GM13977 (cell line): ENCODE measurements around the gene RFC5.

Experiments
- DNase-seq: peaks from one replicate; pipeline ENCODE4 v3.0.0; 2012; ENCODE audit warnings: low spot score
- CTCF ChIP-seq: IDR thresholded peaks from 2 replicates; pipeline ENCODE4 v1.5.1; 2012; ENCODE audit warnings: mild to moderate bottlenecking, control low read depth; ENCODE audit not compliant: insufficient read depth; ENCODE audit errors: extremely low read depth, missing control alignments
- in situ Hi-C: fragments of 300-500 bp; cut with MboI; formaldehyde crosslinking; loops from one replicate; pipeline ENCODE4 v1.12.0; 2022; ENCODE audit warnings: low sequenced_read_pairs, low pct_unique_long_range_greater_than_20kb, mixed read lengths, inconsistent platforms; ENCODE audit not compliant: unreplicated experiment

Gene RFC5

GRCh38 chr12:118061011-118061872 lies 44.7 kb downstream of the RFC5 start, which contains the start of gene WSB2:
TSS of gene WSB2 (minus strand) at chr12:118061179. CDS start at chr12:118061048, 131 bp downstream.
- no peak for TF ChIP-seq CTCF
- in situ Hi-C loops = no loop called here
- peak; percentile 81 for DNase-seq

GRCh38 chr12:118061873-118062843 lies 45.7 kb downstream of the RFC5 start:
- in situ Hi-C loops = no loop called here
- peak; percentile 59 for DNase-seq
- TF ChIP-seq CTCF = no peak

GRCh38 chr12:118063576-118064391 lies 47.3 kb downstream of the RFC5 start:
- TF ChIP-seq CTCF = no peak
- in situ Hi-C loops = no loop called here
- DNase-seq = no peak

- DNase-seq = peak; percentile 54
- peak; percentile 47 for TF ChIP-seq CTCF
- in situ Hi-C loops = no loop called here
Measured at GRCh38 chr12:118064608-118065007, 48.1 kb downstream of the RFC5 start.

- no peak for DNase-seq
- in situ Hi-C loops = no loop called here
- TF ChIP-seq CTCF = no peak
Measured at GRCh38 chr12:118065380-118065779, 48.9 kb downstream of the RFC5 start.

GRCh38 chr12:118068445-118068844 lies 51.9 kb downstream of the RFC5 start:
- in situ Hi-C loops = no loop called here
- no peak for DNase-seq
- no peak for TF ChIP-seq CTCF
